Liver (tissue), 9 donors: ENCODE results near the gene RAPGEF2. TPM values are rescaled to one million over a fixed set of nuclear protein-coding genes. Genes with fewer than 3 reads are reported as not detected.

Experiments
- DNase-seq: peaks from one replicate; pipeline ENCODE4 v3.0.0-alpha.2; 2017; ENCODE audit warnings: low spot score
- H3K27ac ChIP-seq, 2 donors: one replicate each; pipeline ENCODE4 v1.7.0; 2013; ENCODE audit warnings: inconsistent platforms in 2 of 2, low read length in 2 of 2, control low read depth in 1 of 2, low read depth in 1 of 2, mild to moderate bottlenecking in 1 of 2
- H3K27me3 ChIP-seq, 4 donors: one replicate each; pipeline versions ENCODE4 v1.6.1 to v1.7.0; 2013; ENCODE audit warnings: low read length in 3 of 4, inconsistent platforms in 1 of 4, mild to moderate bottlenecking in 1 of 4, moderate library complexity in 1 of 4; ENCODE audit not compliant: control insufficient read depth in 4 of 4, insufficient read depth in 4 of 4
- H3K36me3 ChIP-seq, 4 donors: one replicate each; pipeline versions ENCODE4 v1.6.1 to v1.7.0; 2013; ENCODE audit warnings: low read length in 3 of 4, mild to moderate bottlenecking in 3 of 4, low read depth in 1 of 4, moderate library complexity in 1 of 4; ENCODE audit not compliant: control insufficient read depth in 4 of 4, insufficient read depth in 3 of 4
- H3K4me1 ChIP-seq, 4 donors: one replicate each; pipeline versions ENCODE4 v1.6.1 to v1.7.0; 2013; ENCODE audit warnings: low read length in 3 of 4, mild to moderate bottlenecking in 3 of 4, moderate library complexity in 1 of 4; ENCODE audit not compliant: control insufficient read depth in 4 of 4, insufficient read depth in 4 of 4
- H3K4me3 ChIP-seq, 3 donors: one replicate each; pipeline versions ENCODE4 v1.6.1 to v1.7.0; 2013; ENCODE audit warnings: low read length in 3 of 3, control low read depth in 1 of 3, low read depth in 1 of 3, mild to moderate bottlenecking in 1 of 3
- H3K9ac ChIP-seq, 2 donors: one replicate each; pipeline ENCODE4 v1.7.0; 2013; ENCODE audit warnings: low read length in 2 of 2, mild to moderate bottlenecking in 2 of 2, moderate library complexity in 2 of 2, control low read depth in 1 of 2, low read depth in 1 of 2
- H3K9me3 ChIP-seq, 4 donors: one replicate each; pipeline versions ENCODE4 v1.6.1 to v1.7.0; 2013; ENCODE audit warnings: low read length in 3 of 4; ENCODE audit not compliant: control insufficient read depth in 4 of 4
- CTCF ChIP-seq: fragments of 150-350 bp; IDR thresholded peaks from 2 replicates; pipeline ENCODE4 v1.5.1; 2017; ENCODE audit warnings: improper control_type of control experiment, low read depth, low read length; ENCODE audit not compliant: missing input control
- EGR1 ChIP-seq, 2 donors: IDR thresholded peaks; 2 replicates each; pipeline ENCODE4 v1.6.1; 2016 to 2018; ENCODE audit warnings: antibody characterized with exemption in 2 of 2, low read depth in 2 of 2
- FOXA1 ChIP-seq: IDR thresholded peaks from 2 replicates; pipeline ENCODE4 v1.6.1; 2016; ENCODE audit warnings: antibody characterized with exemption
- FOXA2 ChIP-seq: IDR thresholded peaks from 2 replicates; pipeline ENCODE4 v1.6.1; 2016; ENCODE audit warnings: antibody characterized with exemption
- GABPA ChIP-seq, 2 donors: IDR thresholded peaks in 1 of 2; conservative IDR thresholded peaks in 1 of 2; 2 replicates each; pipeline ENCODE4 v1.6.1; 2016; ENCODE audit warnings: antibody characterized with exemption in 2 of 2, mild to moderate bottlenecking in 1 of 2, moderate library complexity in 1 of 2
- HNF4A ChIP-seq, 2 donors: conservative IDR thresholded peaks; 2 replicates each; pipeline ENCODE4 v1.6.1; 2016; ENCODE audit warnings: antibody characterized with exemption in 2 of 2, mild to moderate bottlenecking in 2 of 2
- HNF4G ChIP-seq: IDR thresholded peaks from 2 replicates; pipeline ENCODE4 v1.6.1; 2016; ENCODE audit warnings: antibody characterized with exemption
- JUND ChIP-seq, 2 donors: IDR thresholded peaks; 2 replicates each; pipeline ENCODE4 v1.6.1; 2016; ENCODE audit warnings: antibody characterized with exemption in 2 of 2
- MAX ChIP-seq: IDR thresholded peaks from 2 replicates; pipeline ENCODE4 v1.6.1; 2016; ENCODE audit warnings: antibody characterized with exemption
- NR2F2 ChIP-seq: IDR thresholded peaks from 2 replicates; pipeline ENCODE4 v1.6.1; 2016; ENCODE audit warnings: antibody characterized with exemption
- RAD21 ChIP-seq, 2 donors: IDR thresholded peaks; 2 replicates each; pipeline ENCODE4 v1.6.1; 2016; ENCODE audit warnings: antibody characterized with exemption in 2 of 2, mild to moderate bottlenecking in 2 of 2
- REST ChIP-seq: IDR thresholded peaks from 2 replicates; pipeline ENCODE4 v1.6.1; 2016; ENCODE audit warnings: antibody characterized with exemption, mild to moderate bottlenecking
- RXRA ChIP-seq, 2 donors: IDR thresholded peaks; 2 replicates each; pipeline ENCODE4 v1.6.1; 2017 to 2018; ENCODE audit warnings: antibody characterized with exemption in 2 of 2, mild to moderate bottlenecking in 1 of 2
- SP1 ChIP-seq: IDR thresholded peaks from 2 replicates; pipeline ENCODE4 v1.6.1; 2018; ENCODE audit warnings: antibody characterized with exemption, mild to moderate bottlenecking
- TAF1 ChIP-seq: conservative IDR thresholded peaks from 2 replicates; pipeline ENCODE4 v1.6.1; 2016; ENCODE audit warnings: antibody characterized with exemption, mild to moderate bottlenecking
- YY1 ChIP-seq: IDR thresholded peaks from 2 replicates; pipeline ENCODE4 v1.6.1; 2016; ENCODE audit warnings: antibody characterized with exemption, mild to moderate bottlenecking
- WGBS: extraction: QIAGEN DNeasy Blood & Tissue Kit; methylation state at CpG from one replicate; pipeline ENCODE4 v1.1.7; 2013; 5-methylcytosine and 5-hydroxymethylcytosine counted together
- polyA plus RNA-seq, 2 donors: library from polyadenylated mRNA; stranded (reverse) in 1 of 2; unstranded in 1 of 2; fragments of 200-250 nt in 1 of 2; fragments of >200 nt in 1 of 2; fragmentation: Nextera tagmentation in 1 of 2; extraction: Ambion mirVana in 1 of 2; gene quantifications; one replicate each; pipeline versions ENCODE4 v1.2.1 to v1.2.3, GENCODE V29; 2013 to 2015
- total RNA-seq, 2 donors: library from RNA; depleted of rRNA; stranded (reverse); fragments of >200 nt; gene quantifications; one replicate each; pipeline ENCODE4 v1.2.3, GENCODE V29; 2014
- TF ChIP-seq, protein P1 (sequence below): IDR thresholded peaks from 2 replicates; pipeline ENCODE4 v1.6.1; 2016; ENCODE audit warnings: antibody characterized with exemption
- donor health status: healthy.
- donor health status: healthy.
- donor health status: healthy.
- donor health status: healthy.
- donor health status: healthy.

The RAPGEF2 gene
- total and polyA plus RNA-seq, 4 donors = 7.3 to 90.4 (median 32.2) TPM

GRCh38 chr4:159344877-159345276 is 242.0 kb downstream of the RAPGEF2 start (continued):
- no peak for TF ChIP-seq FOXA1

DNA sequence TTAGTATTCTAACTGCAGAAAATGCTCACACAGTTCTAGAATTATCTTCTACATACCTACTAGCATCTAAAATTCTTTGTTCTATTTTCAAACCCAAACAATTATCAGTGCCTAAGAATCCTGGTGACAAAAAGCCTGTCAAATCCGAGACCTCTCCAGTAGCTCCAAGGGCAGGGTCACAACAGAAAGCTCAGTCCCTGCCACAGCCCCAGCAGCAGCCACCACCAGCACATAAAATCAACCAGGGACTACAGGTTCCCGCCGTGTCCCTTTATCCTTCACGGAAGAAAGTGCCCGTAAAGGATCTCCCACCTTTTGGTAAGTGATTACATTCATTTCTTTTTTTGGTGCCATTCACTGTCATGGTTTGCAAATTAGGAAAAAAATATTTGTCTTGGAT is 243.8 kb downstream of the RAPGEF2 start:
- DNase-seq = no peak
- Histone ChIP-seq H3K9ac (no peak overlapping the region), H3K4me3 (no peak overlapping the region), H3K27me3 (no peaks in the 10 kb centered on the region), H3K4me1 (no peaks in the 10 kb centered on the region), H3K9me3 (no peaks in the 10 kb centered on the region), H3K27ac (no peak overlapping the region), H3K36me3 (peaks cover 5 to 61% (median 55%) of the 10 kb centered on the region in 4 donors)
- TF ChIP-seq CTCF = no peak
- TF ChIP-seq JUND (IDR thresholded peaks at IDR 0.05) = no peak
- TF ChIP-seq EGR1 (IDR thresholded peaks at IDR 0.05; ENCODE audit: low read depth in 2 of 2) = no peak
- TF ChIP-seq FOXA1 = no peak
- no peak for TF ChIP-seq GABPA (IDR thresholded peaks at IDR 0.05 in 1 of 2, conservative IDR thresholded peaks at IDR 0.05 in 1 of 2)
- TF ChIP-seq SP1 = no peak
- WGBS = 88% methylated on average over 5 of the region's 5 CpGs

GRCh38 chr4:159347813-159348212 is 244.9 kb downstream of the RAPGEF2 start:
- Histone ChIP-seq H3K9me3 (no peaks in the 10 kb centered on the region), H3K4me1 (no peaks in the 10 kb centered on the region), H3K27ac (no peak overlapping the region), H3K27me3 (no peaks in the 10 kb centered on the region), H3K36me3 (peaks cover 5 to 62% (median 53%) of the 10 kb centered on the region in 4 donors), H3K4me3 (no peak overlapping the region), H3K9ac (no peak overlapping the region)
- DNase-seq = no peak
- WGBS = 98% methylated on average over 9 of the region's 9 CpGs
- no peak for TF ChIP-seq RAD21 (IDR thresholded peaks at IDR 0.05)
- TF ChIP-seq TAF1 = no peak
- no peak for TF ChIP-seq FOXA1
- no peak for TF ChIP-seq YY1
- no peak for TF ChIP-seq FOXA2
- no peak for TF ChIP-seq RXRA (IDR thresholded peaks at IDR 0.05)

- Histone ChIP-seq H3K4me3 (no peak overlapping the region), H3K27me3 (no peaks in the 10 kb centered on the region), H3K9me3 (no peaks in the 10 kb centered on the region), H3K9ac (no peak overlapping the region), H3K4me1 (no peaks in the 10 kb centered on the region), H3K36me3 (peaks cover 11 to 66% (median 54%) of the 10 kb centered on the region in 4 donors), H3K27ac (no peak overlapping the region)
- DNase-seq = no peak
- 91% methylated on average over 3 of the region's 3 CpGs for WGBS
- TF ChIP-seq REST = no peak
- no peak for TF ChIP-seq SP1
- TF ChIP-seq NR2F2 = no peak
- no peak for TF ChIP-seq FOXA1
- no peak for TF ChIP-seq YY1
- no peak for TF ChIP-seq FOXA2
- no peak for TF ChIP-seq GABPA (IDR thresholded peaks at IDR 0.05 in 1 of 2, conservative IDR thresholded peaks at IDR 0.05 in 1 of 2)
- no peak for TF ChIP-seq EGR1 (IDR thresholded peaks at IDR 0.05; ENCODE audit: low read depth in 2 of 2)
- TF ChIP-seq MAX = no peak
- no peak for TF ChIP-seq TAF1
- no peak for TF ChIP-seq HNF4G
- TF ChIP-seq JUND (IDR thresholded peaks at IDR 0.05) = no peak
- TF ChIP-seq CTCF = no peak
- TF ChIP-seq, protein P1, sequence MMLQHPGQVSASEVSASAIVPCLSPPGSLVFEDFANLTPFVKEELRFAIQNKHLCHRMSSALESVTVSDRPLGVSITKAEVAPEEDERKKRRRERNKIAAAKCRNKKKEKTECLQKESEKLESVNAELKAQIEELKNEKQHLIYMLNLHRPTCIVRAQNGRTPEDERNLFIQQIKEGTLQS = no peak
- no peak for TF ChIP-seq HNF4A (conservative IDR thresholded peaks at IDR 0.05)
- no peak for TF ChIP-seq RAD21 (IDR thresholded peaks at IDR 0.05)
- TF ChIP-seq RXRA (IDR thresholded peaks at IDR 0.05) = no peak
These were observed 246.5 kb downstream of the RAPGEF2 start for GRCh38 chr4:159349332-159349731.
